Limb (tissue), 2 donors: ENCODE data around the gene ANKRD33B.
A peak's percentile ranks its signal among the peaks of the same experiment; 100 is the strongest.

ENCODE experiments used
- DNase-seq, 2 donors: peaks; one replicate each; pipeline ENCODE4 v3.0.0-alpha.2; 2016; ENCODE audit errors: extremely low spot score in 2 of 2

ANKRD33B gene

GRCh38 chr5:10577371-10578292 is 13.8 kb downstream of the ANKRD33B start:
- peak in 1 of 2 donors; percentile 25 for DNase-seq

- DNase-seq: no peak
These were observed 14.4 kb downstream of the ANKRD33B start for GRCh38 chr5:10578293-10578665.

- DNase-seq: no peak
These were observed 15.0 kb downstream of the ANKRD33B start for GRCh38 chr5:10578869-10579268.

- DNase-seq: no peak
These were observed 16.0 kb downstream of the ANKRD33B start for GRCh38 chr5:10579536-10580521.

GRCh38 chr5:10580531-10581423 is 16.9 kb downstream of the ANKRD33B start:
- no peak for DNase-seq

DNA sequence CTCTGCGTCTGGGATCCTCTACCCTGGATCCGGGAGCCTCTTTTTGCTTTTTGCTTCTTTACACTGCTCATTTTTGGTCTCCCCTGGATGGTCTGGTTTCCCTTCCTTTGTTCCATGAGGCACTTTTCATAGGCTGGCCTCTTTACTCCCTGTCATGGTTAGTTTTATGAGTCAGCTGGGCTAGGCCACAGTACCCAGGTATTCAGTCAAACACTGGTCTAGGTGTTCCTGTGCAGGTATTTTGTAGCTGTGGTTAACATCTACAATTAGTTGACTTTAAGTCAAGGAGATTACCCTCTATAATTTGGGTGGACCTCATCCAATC is 17.5 kb downstream of the ANKRD33B start:
- no peak for DNase-seq

DNA sequence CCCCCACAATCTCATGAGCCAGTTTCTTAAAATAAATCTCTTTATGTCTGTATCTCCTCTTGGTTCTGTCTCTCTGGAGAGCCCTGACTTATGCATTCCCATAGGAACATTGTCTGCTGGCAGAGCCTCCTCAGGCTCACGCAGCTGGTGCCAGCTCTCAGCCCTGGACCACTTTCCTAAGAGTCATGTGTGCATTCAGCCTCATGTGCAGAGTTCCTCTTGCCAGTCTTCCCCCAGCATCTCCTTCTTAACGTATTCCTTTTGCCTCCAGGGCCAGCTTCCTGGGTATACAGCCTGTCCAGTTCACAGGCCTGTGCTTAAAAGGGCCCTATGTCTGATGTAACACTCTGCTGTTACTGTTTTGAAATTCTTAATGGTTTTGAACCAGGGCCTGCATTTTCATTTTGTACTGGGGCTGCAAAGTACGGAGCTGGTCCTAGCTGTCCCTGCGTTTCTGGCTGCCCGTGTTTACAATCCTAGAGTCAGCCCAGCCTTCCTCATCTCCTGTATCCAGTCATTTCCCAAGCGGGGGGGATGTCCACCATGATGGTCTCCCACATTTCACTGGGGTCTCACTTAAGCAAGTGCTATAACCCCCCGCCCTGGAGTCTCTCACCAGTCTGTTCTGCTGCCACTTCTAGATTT is 18.1 kb downstream of the ANKRD33B start:
- DNase-seq: no peak

GRCh38 chr5:10582512-10582897 is 18.6 kb downstream of the ANKRD33B start:
- no peak for DNase-seq

DNA sequence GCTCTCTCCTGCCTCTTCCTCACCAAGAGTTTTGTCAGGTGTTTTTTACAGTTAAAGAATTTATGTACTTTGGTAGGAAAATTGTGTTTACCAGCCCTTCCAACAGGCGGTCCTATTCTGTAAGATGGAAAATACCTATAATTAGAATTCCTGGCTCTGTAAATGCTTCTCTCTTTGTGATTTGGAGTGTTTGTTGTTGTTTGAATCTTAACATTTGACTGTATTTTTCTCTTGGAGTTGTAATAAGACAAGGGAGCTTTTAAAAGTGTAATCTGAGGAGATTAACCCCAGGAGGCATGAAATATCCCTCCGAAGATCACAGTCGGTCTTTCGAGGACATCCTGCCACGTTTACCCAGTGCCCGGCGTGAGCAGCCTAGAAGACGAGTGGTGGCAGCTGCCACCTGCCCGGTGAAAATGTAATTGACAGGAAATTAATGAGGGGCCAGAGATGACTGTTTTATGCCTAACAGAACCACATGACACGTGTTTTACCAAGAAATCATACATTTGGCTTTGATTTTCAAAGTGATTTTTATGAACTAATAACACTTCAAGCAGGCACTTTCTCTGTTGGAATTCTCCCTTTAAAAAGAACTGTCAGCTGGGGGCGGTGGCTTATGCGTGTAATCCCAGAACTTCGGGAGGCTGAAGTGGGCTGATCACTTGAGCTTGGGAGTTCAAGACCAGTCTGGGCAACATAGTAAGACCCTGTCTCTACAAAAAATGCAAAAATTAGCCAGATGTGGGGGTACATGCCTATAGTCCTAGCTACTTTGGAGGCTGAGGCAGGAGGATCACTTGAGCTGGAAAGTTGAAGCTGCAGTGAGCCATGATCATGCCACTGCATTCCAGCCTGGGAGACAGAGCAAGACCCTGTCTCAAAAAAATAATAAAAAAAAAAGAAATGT is 20.0 kb downstream of the ANKRD33B start:
- no peak for DNase-seq

DNA sequence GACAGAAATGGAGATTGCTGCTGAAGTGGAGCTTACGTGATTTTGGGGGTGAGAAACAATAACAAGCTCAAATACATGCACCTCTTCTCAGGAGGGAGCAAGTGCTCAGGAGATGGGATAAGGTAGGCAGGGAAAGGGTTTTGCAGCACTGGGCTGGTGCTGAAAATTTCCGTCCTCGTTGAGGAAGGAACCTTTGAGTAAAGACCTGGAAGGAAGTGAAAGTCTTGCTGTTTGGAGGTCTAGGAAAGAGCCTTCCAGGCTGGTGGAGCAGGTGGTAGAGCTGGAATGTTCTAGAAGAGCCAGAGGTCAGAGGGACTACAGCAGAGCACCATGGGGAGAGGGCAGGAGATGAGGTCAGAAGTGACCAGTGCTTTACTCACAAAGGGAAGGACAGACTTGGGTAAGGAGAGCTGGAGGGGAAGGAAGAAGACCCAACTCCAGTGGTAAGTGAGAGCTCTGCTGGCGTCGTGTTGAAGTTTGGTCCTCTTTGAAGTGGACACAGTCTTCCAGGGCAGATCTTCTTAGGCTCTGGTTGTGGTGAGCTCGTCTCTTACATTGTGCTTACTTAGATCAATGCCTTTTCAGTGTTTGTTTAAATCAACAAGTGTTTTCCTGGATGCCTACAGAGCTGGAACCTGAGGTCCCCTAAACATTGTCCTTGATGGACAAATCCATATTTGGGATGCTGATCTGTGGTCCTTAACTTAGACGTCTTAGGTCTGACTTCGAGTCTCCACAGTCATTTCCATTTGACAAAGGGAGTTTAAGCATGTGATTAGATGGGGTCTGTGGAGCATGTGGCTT is 21.0 kb downstream of the ANKRD33B start:
- no peak for DNase-seq

DNA sequence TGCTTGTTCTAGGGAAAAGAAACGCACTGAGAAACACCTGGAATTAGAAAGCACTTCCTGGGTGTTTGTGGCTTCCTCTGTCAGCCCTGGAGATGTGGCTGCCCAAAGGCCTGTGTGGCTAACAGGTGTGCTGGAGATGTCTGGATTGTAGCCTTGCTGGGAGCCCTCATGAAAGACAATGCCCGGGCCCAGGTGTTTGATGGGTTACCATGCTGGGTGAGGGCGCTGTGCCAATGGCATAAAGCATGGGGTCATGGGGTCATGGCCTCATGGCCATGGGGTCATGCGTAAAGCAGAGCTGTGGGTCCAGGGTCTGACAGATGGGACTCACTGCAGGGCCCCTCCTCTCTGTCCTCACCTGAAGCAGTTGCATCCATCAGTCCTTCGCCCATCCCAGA is 21.6 kb downstream of the ANKRD33B start:
- no peak for DNase-seq

GRCh38 chr5:10586008-10586407 is 22.1 kb downstream of the ANKRD33B start:
- no peak for DNase-seq

DNA sequence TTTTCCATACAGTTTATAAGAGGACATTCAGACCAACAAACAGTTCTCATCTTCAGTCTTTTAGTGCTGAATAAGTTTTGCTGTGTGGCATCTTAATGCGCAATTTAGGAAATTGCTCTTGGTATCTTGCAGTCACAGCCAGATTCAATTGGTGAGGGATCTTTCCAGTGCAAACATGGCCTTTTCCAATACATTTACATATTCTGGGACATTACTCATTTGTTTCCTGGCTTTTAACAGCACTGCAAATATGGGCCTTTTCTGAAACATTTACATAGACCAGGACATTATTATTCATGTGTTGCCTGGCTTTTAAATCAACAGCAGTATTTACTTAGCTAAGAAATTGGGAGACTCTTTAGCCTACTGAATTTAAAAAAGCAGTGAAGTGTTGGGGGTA is 22.7 kb downstream of the ANKRD33B start:
- no peak for DNase-seq

GRCh38 chr5:10588109-10588775 is 24.4 kb downstream of the ANKRD33B start:
- DNase-seq: no peak

GRCh38 chr5:10588779-10589447 is 25.0 kb downstream of the ANKRD33B start:
- DNase-seq: no peak

DNA sequence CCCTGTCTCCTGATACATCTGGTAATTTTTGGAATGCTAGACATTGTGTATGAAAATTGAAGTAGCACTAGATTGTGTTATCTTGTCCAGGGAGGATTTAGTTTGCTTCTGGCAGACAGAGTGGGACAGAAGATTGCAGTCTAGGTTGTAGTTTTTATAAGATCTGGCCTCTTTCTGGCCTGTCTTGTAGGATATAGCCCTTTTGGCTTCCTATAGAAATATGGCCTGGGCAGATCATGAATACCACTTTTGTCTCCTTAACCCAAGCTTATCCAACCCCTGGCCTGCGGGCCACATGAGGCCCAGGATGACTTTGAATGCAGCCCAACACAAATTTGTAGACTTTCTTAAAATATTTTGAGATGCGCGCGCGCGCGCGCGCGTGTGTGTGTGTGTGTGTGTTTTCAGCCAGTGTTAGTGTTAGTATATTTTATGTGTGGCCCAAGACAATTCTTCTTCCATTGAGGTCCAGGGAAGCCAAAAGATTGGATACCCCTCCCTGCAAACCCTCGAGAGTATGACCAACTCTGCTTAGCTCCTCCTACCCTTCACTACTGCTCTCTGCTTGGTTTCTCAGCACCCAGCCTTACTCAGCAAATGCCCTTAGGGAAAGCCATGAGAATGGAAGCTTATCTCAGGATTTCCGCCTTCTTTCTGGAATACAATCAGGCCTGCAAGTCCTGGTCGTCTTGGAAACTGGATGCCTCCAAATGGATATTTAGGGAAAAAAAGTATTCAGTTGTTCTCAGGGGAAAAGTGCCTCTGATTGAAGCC is 26.5 kb downstream of the ANKRD33B start:
- no peak for DNase-seq

DNA sequence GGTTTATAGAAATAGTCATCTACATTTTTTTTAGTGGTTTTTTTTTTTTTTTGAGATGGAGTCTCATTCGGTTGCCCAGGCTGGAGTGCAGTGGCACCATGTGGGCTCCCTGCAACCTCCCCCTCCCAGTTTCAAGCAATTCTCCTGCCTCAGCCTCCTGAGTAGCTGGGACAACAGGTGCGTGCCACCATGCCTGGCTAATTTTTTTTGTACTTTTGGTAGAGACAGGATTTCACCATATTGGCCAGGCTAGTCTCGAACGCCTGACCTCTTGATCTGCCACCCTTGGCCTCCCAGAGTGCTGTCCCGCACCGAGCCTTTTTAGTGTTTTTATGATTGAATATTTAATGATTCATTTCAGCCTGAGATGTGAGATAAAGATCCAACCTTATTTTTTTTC is 27.3 kb downstream of the ANKRD33B start:
- DNase-seq: no peak
